Colonic mucosa (tissue), 4 donors: ENCODE measurements around the gene ETV6. TPM values are rescaled to one million over a fixed set of nuclear protein-coding genes. Genes with fewer than 3 reads are reported as not detected.
A peak's percentile ranks its signal among the peaks of the same experiment; 100 is the strongest.

Experiments used
- DNase-seq: peaks from one replicate; pipeline ENCODE4 v3.0.0-alpha.2; 2020
- H3K27ac ChIP-seq: fragments of 200-600 bp; one replicate; pipeline ENCODE4 v1.8.0; 2021
- H3K27me3 ChIP-seq: fragments of 200-600 bp; one replicate; pipeline ENCODE4 v1.8.0; 2021
- H3K36me3 ChIP-seq: fragments of 200-600 bp; one replicate; pipeline ENCODE4 v1.8.0; 2021
- H3K4me1 ChIP-seq: fragments of 200-600 bp; one replicate; pipeline ENCODE4 v1.8.0; 2021; ENCODE audit warnings: mild to moderate bottlenecking
- H3K4me3 ChIP-seq: fragments of 200-600 bp; one replicate; pipeline ENCODE4 v1.8.0; 2021
- H3K9ac ChIP-seq, 2 donors: one replicate each; pipeline ENCODE4 v1.7.0; 2013; ENCODE audit warnings: control low read depth in 2 of 2, low read depth in 2 of 2, low read length in 2 of 2
- H3K9me3 ChIP-seq: fragments of 200-600 bp; one replicate; pipeline ENCODE4 v1.8.0; 2021
- intact Hi-C: fragments of 100-400 bp; cut with DNase I; formaldehyde crosslinking; loops from one replicate; pipeline ENCODE4 v1.14.1; 2022
- total RNA-seq, 2 donors: library from RNA; stranded (reverse); fragmentation: NEBNext Ultra II Directional in 1 of 2; extraction: Animal tissue kit (Norgen Biotek cat#: 25700) in 1 of 2; gene quantifications; one replicate each; pipeline ENCODE4 v1.2.1, GENCODE V29; 2021
- TF ChIP-seq, protein P1 (sequence below): fragments of 200-600 bp; IDR thresholded peaks from one replicate; pipeline ENCODE4 v1.8.0; 2022; ENCODE audit warnings: antibody characterized with exemption, mild to moderate bottlenecking
- donor health status: healthy.
- donor health status: DM: no; HTN: no; CAD: no.
- donor health status: DM: no; HTN: no; CAD: no.

The ETV6 gene
- total RNA-seq, 2 donors from 2014 or later, result 49.2 to 73.1 TPM

DNA sequence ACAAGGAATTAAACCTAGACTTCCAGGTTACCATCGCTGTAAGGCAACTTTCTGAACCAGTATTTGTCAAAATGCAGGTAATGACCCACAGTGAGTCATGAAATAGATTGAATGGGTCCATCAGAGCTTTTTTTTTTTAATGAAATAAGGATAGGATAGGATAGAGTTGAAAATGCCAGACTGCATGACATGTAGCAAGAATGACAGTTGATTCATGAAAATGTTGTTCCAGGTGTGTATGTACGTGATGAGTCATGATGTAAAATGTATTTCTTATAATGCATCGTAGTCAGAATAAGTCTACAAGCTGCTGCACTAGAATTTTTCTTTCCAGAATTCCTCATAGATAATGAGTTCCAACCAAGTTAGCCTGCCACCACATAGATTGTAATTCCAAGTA lies 236.9 kb downstream of the ETV6 start:
- no peak overlapping the region for H3K4me3 ChIP-seq
- H3K27ac ChIP-seq, result peak overlapping the region; percentile 90
- TF ChIP-seq, protein P1, sequence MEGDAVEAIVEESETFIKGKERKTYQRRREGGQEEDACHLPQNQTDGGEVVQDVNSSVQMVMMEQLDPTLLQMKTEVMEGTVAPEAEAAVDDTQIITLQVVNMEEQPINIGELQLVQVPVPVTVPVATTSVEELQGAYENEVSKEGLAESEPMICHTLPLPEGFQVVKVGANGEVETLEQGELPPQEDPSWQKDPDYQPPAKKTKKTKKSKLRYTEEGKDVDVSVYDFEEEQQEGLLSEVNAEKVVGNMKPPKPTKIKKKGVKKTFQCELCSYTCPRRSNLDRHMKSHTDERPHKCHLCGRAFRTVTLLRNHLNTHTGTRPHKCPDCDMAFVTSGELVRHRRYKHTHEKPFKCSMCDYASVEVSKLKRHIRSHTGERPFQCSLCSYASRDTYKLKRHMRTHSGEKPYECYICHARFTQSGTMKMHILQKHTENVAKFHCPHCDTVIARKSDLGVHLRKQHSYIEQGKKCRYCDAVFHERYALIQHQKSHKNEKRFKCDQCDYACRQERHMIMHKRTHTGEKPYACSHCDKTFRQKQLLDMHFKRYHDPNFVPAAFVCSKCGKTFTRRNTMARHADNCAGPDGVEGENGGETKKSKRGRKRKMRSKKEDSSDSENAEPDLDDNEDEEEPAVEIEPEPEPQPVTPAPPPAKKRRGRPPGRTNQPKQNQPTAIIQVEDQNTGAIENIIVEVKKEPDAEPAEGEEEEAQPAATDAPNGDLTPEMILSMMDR, result no peak
- no peak for DNase-seq
- intact Hi-C loops, result no loop called here
- no peaks in the 10 kb centered on the region for H3K9me3 ChIP-seq
- peaks cover under 1% of the 10 kb centered on the region for H3K36me3 ChIP-seq
- H3K9ac ChIP-seq, result no peak overlapping the region
- peaks cover 16% of the 10 kb centered on the region for H3K4me1 ChIP-seq
- no peaks in the 10 kb centered on the region for H3K27me3 ChIP-seq

DNA sequence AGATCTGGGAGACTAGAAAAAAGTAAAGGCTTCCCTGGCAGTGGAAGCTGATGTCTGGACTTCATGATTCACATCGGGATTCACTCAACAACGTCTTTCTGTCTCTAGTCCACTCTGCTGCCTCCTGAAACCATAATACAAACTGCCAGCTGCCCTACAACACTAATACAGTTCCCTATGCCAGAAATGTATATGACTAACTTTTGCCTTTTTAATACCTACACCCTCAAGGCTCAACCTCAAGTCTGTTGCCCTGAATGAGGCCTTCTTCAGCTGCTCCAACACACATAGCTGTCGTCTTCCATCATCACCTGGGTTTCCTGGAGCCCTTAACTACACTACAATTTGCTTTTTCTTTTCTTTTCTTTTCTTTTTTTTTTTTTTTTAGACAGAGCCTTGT lies 238.6 kb downstream of the ETV6 start:
- Histone ChIP-seq H3K27me3 (no peaks in the 10 kb centered on the region), H3K36me3 (peaks cover 3% of the 10 kb centered on the region), H3K9ac (no peak overlapping the region), H3K27ac (no peak overlapping the region), H3K9me3 (no peaks in the 10 kb centered on the region), H3K4me3 (no peak overlapping the region), H3K4me1 (peaks cover 15% of the 10 kb centered on the region)
- no peak for DNase-seq
- TF ChIP-seq, protein P1, result no peak
- intact Hi-C loops, result no loop called here

DNA sequence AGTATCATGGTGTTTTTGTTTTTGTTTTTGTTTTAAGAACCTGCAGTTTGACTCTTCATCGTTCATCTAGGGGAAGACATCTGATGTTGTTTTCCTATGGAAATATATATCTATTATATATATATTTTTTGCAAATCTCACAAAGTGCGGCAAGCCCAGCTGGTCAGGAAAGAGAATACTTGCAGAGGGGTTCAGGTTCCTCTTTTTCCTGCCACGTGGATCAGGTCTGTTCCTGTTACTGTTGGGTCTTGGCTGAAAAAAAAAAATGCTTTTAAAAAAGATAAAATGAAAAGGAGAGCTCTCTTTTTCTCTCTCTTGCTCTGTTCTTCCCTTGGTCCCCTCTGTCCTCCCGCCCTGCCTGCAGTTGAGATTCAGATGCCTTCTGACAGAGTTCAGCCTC lies 241.9 kb downstream of the ETV6 start:
- no peak overlapping the region for H3K4me3 ChIP-seq
- H3K9me3 ChIP-seq, result no peaks in the 10 kb centered on the region
- DNase-seq, result no peak
- no peak overlapping the region for H3K9ac ChIP-seq
- no peaks in the 10 kb centered on the region for H3K27me3 ChIP-seq
- peaks cover 3% of the 10 kb centered on the region for H3K36me3 ChIP-seq
- H3K27ac ChIP-seq, result no peak overlapping the region
- H3K4me1 ChIP-seq, result no peaks in the 10 kb centered on the region
- intact Hi-C loops, result no loop called here
- TF ChIP-seq, protein P1, result no peak

DNA sequence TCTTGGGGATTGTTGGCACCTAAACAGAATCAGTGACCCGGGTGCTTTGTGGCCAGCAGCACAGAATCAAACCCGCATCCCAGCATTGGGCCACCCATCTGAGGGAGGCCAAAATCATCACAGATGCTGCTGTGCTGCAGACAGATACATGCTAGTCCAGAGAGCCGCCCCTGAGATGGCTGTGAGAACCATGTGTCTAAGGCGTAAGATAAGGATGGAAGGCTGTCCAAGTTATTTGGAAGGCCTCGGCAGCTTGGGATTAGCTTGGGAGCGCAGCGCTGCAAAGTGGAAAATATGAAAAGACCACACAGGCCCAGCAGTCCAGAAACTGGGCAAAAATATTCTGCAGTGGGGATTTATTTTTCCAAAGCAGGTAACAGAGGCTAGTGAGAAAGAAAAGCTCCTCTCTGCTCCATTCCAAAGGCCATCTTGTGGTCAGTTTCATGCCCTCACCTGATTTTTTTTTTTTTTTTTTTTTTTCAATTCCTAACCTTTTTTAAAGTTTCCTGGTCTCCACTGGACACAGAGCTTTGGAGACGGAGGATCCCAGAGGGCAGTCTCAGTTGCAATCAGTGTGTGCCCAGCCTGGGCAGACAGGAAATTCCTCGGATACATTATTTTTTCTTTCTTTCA lies 242.4 kb downstream of the ETV6 start:
- Histone ChIP-seq H3K4me3 (no peak overlapping the region), H3K9ac (no peak overlapping the region), H3K27ac (no peak overlapping the region), H3K27me3 (no peaks in the 10 kb centered on the region), H3K4me1 (no peaks in the 10 kb centered on the region), H3K36me3 (peaks cover 3% of the 10 kb centered on the region), H3K9me3 (no peaks in the 10 kb centered on the region)
- intact Hi-C loops, result no loop called here
- no peak for DNase-seq
- TF ChIP-seq, protein P1, result peak; percentile 14

DNA sequence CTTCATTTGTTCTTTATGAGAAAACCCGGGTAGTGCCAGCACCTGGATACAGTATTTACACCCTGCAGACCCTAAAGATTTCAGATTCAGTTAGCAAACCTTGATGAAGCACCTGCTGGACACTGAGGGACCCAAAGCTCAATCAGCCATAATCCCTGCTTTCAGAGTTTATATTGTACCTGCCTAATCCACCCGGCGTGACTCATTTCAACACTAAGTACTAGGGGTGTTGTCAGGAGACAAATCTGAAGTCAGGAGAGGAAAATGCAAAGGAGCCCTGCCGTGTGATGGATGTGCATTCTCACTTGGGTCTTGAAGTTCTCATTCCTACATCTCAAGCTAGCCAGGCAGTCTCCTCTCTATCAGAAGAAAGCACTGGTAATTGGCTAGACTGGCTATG lies 244.5 kb downstream of the ETV6 start:
- Histone ChIP-seq H3K9me3 (no peaks in the 10 kb centered on the region), H3K4me1 (no peaks in the 10 kb centered on the region), H3K27me3 (no peaks in the 10 kb centered on the region), H3K27ac (no peak overlapping the region), H3K9ac (no peak overlapping the region), H3K36me3 (peaks cover 3% of the 10 kb centered on the region), H3K4me3 (no peak overlapping the region)
- intact Hi-C loops, result no loop called here
- TF ChIP-seq, protein P1, result no peak
- no peak for DNase-seq
